Activated naive CD4-positive, alpha-beta T cell treated with anti-CD3 and anti-CD28 coated beads, Interleukin-2, amount 50 U/mL, for 24 hours (primary cell): ENCODE measurements around the gene PARG.
"Not testable (repeated sequence)": the region's sequence is repeated elsewhere in the genome, so short reads cannot be mapped to it uniquely, and the experiment has no call there.

Experiments
- H3K27ac Mint-ChIP-seq: one replicate; pipeline ENCODE4 v1.8.0; 2021; ENCODE audit warnings: mild to moderate bottlenecking, mixed read lengths
- H3K27me3 Mint-ChIP-seq: one replicate; pipeline ENCODE4 v1.8.0; 2021; ENCODE audit warnings: mixed read lengths
- H3K36me3 Mint-ChIP-seq: one replicate; pipeline ENCODE4 v1.8.0; 2021; ENCODE audit warnings: mixed read lengths
- H3K4me1 Mint-ChIP-seq: one replicate; pipeline ENCODE4 v1.8.0; 2021; ENCODE audit warnings: mixed read lengths
- H3K4me3 Mint-ChIP-seq: one replicate; pipeline ENCODE4 v1.8.0; 2021; ENCODE audit warnings: mild to moderate bottlenecking, mixed read lengths
- H3K9me3 Mint-ChIP-seq: one replicate; pipeline ENCODE4 v1.8.0; 2021; ENCODE audit warnings: mixed read lengths

Gene PARG

DNA sequence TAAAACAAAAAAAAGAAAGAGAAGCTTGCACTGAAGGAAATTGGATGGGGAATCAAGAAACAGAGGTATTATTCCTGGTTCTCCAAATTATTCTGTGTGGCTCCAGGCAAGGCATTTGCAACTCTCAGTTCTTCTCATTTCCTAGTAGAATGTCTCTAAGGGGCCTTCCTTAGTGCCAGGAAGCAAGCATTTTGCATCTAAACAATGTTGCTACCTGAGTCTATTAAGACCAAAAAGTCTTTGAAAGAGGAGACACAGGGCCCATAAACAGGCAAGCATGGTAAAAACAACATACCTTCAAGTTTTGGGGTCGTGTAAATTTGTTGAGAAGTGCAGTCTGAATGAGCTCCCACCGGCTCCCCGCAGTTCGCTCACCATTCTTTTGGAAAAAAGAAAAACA lies 19.8 kb downstream of the PARG start:
- H3K27me3 Mint-ChIP-seq, H3K4me3 Mint-ChIP-seq, H3K27ac Mint-ChIP-seq, H3K4me1 Mint-ChIP-seq, H3K36me3 Mint-ChIP-seq, H3K9me3 Mint-ChIP-seq: not testable (repeated sequence)

DNA sequence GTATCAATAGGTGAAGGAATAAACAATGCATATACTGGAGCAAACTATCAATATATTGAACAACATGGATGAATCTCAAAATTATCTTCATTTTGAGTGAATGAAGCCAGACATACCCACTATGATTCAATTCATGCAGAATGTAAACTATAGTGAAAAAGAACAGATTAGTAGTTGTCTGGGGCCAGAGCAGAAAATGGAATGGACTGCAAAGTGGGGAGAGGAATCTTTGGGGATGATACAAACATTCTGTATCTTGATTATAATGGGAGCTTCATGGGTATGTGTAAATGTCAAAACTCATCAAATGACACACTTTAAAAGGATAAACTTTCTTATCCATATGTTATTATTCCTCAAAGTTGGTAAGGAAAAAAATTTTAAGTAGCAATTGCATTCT lies 23.9 kb downstream of the PARG start:
- H3K4me1 Mint-ChIP-seq, H3K27ac Mint-ChIP-seq, H3K9me3 Mint-ChIP-seq, H3K27me3 Mint-ChIP-seq, H3K36me3 Mint-ChIP-seq, H3K4me3 Mint-ChIP-seq: not testable (repeated sequence)

DNA sequence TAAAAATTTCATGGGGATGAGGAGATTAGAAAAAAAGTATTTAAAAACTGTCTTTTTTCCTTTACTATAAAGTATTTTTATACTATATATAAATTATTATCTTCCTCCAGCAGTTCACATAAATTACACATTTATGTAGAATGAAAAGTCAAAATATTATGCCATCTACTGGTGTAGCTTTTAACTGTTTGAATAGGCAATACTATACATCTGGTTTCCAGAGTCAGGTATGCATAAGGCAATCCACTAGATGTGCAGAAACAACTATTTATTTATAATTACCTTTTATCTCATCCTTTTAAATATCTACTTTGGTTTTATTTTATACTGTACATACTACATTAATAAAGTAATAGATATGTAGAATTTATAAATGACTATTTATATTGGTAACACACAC lies 25.4 kb downstream of the PARG start:
- H3K36me3 Mint-ChIP-seq, H3K9me3 Mint-ChIP-seq, H3K4me3 Mint-ChIP-seq, H3K27ac Mint-ChIP-seq, H3K27me3 Mint-ChIP-seq, H3K4me1 Mint-ChIP-seq: not testable (repeated sequence)

DNA sequence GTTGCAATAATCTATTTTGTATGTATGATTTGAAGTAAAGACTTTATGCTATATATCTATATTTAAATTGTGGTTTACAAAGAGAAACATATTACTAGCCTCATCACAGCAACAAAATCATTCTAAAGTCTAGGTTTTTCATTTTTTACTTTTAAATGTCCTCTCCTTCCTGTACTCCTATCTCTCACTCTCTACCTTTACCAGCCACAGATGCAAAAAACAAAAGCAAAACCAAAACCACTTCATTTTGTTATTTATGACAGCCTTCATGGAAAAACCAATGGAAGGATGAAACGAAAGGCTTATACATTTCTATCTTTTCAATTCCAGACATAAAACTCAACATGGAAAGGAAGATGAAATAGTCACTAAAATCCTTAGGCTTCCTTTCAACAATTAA lies 31.5 kb downstream of the PARG start:
- not testable (repeated sequence) for H3K4me3 Mint-ChIP-seq, H3K27me3 Mint-ChIP-seq, H3K4me1 Mint-ChIP-seq, H3K27ac Mint-ChIP-seq, H3K9me3 Mint-ChIP-seq
- peaks cover 15% of the 10 kb centered on the region for H3K36me3 Mint-ChIP-seq

DNA sequence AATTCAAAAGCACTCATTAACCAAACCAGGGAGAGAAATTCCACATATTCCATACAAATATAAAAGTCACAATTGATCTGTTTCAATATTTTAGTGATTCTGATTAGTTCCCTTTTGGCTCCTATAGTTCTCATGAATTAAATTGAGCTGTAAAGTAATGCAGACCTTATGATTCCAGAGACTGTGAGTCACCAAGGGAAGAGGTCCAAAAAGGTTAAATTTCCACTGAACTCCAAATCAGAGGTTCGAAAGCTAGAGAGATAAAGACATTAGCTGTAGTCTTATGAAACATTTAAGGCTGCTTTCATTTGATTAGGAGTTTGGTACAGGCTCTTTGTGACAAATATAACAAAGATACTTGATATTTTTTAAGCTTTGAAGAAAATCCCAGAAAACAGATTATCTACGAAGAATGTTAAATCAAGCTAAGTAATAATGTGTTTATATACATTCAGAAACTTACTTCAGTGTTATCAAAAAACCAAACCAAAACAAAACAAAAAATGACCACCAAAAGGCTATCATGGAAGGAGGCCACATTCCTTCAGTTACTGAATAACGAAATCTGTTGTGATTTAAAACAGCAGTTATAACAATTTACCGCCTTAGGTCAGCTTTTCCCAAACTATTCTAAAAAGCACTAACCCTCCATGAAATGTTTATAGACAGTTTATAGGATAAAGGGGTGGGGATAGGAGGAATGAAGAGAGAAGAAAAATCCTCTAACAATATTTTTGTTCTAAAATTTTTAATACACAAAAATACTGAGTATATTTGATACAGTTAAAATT lies 33.3 kb downstream of the PARG start:
- not testable (repeated sequence) for H3K9me3 Mint-ChIP-seq, H3K27ac Mint-ChIP-seq

DNA sequence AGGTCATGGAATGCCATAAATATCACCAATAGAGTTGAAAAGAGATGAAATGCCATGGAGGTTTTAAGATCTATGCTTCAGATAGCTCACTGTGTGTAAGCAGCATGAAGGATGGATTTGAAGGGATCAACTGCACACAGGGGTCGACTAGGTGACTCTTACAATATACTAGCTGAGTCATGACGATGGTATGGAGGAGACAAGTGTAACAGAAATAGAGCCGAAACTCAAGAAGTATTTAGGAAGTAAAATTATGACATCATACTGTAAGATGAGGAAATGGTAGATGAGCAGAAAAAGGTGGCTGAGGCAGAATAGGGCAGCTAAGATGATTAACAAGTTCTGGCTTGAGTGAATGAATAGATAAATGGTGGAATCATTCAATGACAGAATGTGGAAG lies 38.0 kb downstream of the PARG start:
- not testable (repeated sequence) for H3K27ac Mint-ChIP-seq, H3K4me1 Mint-ChIP-seq, H3K27me3 Mint-ChIP-seq, H3K4me3 Mint-ChIP-seq, H3K9me3 Mint-ChIP-seq
- H3K36me3 Mint-ChIP-seq = peaks cover 17% of the 10 kb centered on the region

More for the DNA sequence above, 33.3 kb downstream of the PARG start:
- peaks cover 18% of the 10 kb centered on the region for H3K36me3 Mint-ChIP-seq
- not testable (repeated sequence) for H3K4me1 Mint-ChIP-seq, H3K4me3 Mint-ChIP-seq, H3K27me3 Mint-ChIP-seq

DNA sequence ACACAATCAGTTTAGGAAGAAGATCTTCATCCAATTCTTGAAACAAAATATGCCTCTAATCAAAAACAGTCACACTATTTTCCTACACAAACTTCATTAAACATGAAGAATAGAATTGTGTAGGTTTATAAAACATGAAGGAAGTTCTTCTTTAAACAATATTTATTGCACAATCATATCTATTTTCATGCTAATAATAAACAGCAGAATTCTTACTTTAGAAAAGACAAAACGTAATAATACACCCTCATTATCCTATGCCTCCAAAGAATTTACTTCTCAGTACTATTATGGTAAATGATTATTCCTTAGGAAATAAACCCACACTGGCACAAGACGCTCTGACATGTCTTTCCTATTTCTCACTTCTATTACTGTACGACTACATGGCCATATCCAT lies 41.4 kb downstream of the PARG start:
- H3K9me3 Mint-ChIP-seq, H3K27me3 Mint-ChIP-seq, H3K4me1 Mint-ChIP-seq, H3K4me3 Mint-ChIP-seq, H3K27ac Mint-ChIP-seq: not testable (repeated sequence)
- H3K36me3 Mint-ChIP-seq = peaks cover 14% of the 10 kb centered on the region

DNA sequence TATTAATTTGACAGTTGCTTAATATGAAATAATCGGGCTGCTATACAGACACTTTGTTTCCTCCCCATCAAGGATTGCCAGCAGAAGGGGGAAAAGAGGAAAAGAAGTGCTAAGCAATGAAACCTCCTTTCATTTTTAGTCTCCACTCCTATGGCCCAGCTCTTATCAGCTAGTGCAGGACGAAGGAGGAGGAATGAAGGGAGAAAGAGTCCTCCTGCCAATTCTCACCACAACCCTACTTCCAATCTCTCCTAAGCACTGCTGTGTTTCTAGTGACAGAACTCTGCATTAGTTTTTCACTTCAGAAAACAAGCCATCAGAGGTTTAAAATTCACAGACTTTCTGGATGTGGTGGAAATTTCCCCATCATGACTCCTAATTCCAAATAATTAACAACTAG lies 41.8 kb downstream of the PARG start:
- H3K36me3 Mint-ChIP-seq = peaks cover 13% of the 10 kb centered on the region
- not testable (repeated sequence) for H3K9me3 Mint-ChIP-seq, H3K4me3 Mint-ChIP-seq

DNA sequence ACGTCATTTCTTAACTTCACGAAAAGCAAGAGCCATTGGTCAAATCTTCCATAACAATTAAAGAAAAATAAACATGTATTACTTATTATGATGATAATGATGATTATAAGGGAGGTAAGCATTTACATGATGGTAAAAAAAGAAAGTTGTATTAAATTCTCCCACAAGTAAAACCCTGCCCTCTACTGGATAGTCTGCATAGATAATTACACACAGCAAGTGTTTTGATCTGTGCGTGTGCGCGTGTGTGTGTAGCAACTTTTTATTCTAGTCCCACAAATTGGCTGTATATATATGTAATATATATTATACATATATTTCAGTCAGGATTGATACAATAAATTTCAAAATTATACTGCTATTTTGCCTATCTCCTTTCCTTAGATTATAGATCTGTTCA lies 51.8 kb downstream of the PARG start:
- H3K4me1 Mint-ChIP-seq, H3K27me3 Mint-ChIP-seq, H3K9me3 Mint-ChIP-seq, H3K27ac Mint-ChIP-seq, H3K4me3 Mint-ChIP-seq, H3K36me3 Mint-ChIP-seq: not testable (repeated sequence)

More for the DNA sequence above, 41.8 kb downstream of the PARG start:
- not testable (repeated sequence) for H3K27ac Mint-ChIP-seq, H3K27me3 Mint-ChIP-seq, H3K4me1 Mint-ChIP-seq

DNA sequence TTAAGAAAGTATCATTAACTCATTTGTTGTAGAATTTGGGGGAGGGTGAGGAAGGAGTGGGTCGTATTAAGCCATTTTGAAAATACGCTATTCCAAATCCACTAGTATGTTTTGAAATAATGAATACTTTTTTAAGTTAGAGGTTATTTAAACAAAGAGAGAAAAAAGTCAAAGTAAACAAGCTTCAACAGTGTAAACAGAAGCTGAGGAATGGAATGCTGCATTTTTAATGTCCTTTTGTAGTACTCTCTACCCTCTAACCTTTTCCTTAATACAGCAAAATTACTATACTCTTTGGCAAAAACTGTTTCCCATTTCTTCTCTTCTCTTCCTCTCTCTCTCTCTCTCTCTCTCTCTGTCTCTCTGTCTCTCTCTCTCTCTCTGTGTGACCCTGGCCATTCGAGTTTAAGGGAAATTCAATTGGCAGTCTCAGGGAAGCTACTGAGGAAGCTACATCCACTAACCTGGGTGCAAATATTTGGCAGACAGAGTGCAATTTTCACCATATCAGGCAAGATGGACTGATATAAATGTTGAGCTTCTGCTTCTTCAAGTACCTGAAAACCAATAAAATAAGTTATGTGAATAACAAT lies 57.0 kb downstream of the PARG start:
- H3K27ac Mint-ChIP-seq, H3K4me3 Mint-ChIP-seq, H3K9me3 Mint-ChIP-seq, H3K27me3 Mint-ChIP-seq, H3K4me1 Mint-ChIP-seq, H3K36me3 Mint-ChIP-seq: not testable (repeated sequence)

DNA sequence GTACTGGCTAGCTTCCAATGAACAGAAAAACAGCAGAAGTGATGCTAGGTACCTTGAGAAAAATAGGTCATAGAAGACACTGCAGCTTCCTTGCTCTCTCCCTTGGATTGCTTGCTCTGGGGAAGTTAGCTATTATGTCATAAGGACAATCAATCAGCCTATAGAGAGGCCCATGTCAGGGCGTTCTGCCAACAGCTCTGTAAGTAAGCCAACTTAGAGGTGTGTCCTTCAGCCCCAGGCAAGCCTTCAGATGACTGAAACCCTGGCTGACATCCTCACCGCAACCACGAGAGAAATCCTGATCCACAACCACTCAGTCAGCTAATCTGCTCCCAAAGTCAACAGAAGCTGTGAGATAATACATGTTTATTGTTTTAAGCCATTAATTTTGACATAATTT lies 58.0 kb downstream of the PARG start:
- not testable (repeated sequence) for H3K27ac Mint-ChIP-seq, H3K4me1 Mint-ChIP-seq, H3K27me3 Mint-ChIP-seq, H3K4me3 Mint-ChIP-seq, H3K36me3 Mint-ChIP-seq, H3K9me3 Mint-ChIP-seq

DNA sequence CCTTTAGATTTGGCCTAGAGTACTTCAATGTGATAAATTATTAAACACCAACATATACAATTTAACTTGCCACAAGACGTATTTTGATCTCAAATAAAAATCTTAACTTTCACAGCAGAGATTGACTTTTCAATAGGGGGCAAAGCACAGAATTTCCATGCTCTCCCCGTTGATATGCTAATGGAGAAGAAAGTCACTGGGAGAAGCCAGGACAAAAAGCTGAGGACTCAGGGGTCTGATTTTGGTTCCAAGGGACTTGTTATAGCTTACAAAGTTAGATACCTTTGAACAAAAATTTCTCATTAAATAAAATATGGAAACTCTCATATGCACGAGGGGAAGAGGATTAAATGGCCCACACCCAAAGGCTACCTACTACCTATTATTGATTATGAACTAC lies 59.5 kb downstream of the PARG start:
- H3K27me3 Mint-ChIP-seq, H3K27ac Mint-ChIP-seq, H3K36me3 Mint-ChIP-seq, H3K4me3 Mint-ChIP-seq, H3K9me3 Mint-ChIP-seq, H3K4me1 Mint-ChIP-seq: not testable (repeated sequence)

DNA sequence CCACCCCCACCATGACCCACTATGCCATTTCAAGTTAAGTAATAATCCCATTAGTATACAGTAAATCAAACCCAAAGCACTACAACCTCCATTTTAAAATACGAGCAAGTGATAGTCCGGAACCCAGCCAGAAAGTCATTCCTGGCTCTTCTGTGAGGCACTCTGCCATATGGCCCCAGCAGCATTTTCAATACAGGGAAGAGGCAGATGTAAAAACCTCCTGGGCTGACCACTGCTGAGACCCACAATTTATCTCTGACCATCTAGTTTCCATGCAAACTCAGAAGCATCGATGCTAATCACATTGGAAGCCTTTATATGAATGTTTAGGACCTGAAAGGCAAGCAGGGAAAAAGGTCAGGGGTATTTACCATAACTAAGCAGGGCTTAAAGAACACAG lies 69.1 kb downstream of the PARG start:
- H3K27ac Mint-ChIP-seq, H3K9me3 Mint-ChIP-seq, H3K4me3 Mint-ChIP-seq, H3K36me3 Mint-ChIP-seq, H3K27me3 Mint-ChIP-seq, H3K4me1 Mint-ChIP-seq: not testable (repeated sequence)

DNA sequence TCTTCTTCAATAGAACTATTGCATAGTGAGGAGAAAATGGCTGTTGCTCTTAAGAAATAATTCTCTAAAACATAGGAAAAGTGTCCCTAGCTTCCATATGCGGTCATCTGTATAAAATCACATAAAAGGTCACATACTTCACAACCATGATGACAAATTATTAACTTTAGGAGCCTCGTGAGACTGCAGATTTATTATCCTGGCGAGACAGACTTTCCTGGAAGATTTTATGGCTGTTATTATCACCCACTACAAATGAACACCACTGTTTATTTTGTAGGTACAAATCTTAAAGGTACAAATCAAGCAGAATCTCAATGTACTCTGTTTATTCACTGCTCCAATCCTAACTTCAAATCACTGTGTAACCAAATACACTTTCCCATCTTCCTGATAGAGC lies 70.4 kb downstream of the PARG start:
- H3K4me3 Mint-ChIP-seq, H3K36me3 Mint-ChIP-seq, H3K27ac Mint-ChIP-seq, H3K9me3 Mint-ChIP-seq, H3K27me3 Mint-ChIP-seq, H3K4me1 Mint-ChIP-seq: not testable (repeated sequence)

DNA sequence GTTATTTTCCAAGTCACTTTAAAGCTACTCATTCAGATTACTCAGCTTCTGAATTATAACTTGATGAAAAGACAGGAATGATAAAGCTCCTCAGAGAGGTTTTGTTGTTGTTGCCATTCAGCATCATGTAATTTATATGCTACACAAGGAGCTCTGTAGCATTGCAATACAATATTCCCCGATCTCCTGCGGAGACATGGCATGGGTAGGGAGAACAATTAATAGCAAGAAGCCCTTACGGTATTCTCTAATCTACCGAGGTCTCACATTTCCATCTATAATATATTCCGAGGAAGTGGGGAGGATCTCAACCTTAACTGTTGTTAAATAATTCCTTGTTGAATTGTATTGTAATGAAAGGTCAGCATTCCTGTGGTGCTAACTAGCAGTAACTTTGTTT lies 81.9 kb downstream of the PARG start:
- not testable (repeated sequence) for H3K36me3 Mint-ChIP-seq, H3K27ac Mint-ChIP-seq, H3K9me3 Mint-ChIP-seq, H3K4me3 Mint-ChIP-seq, H3K27me3 Mint-ChIP-seq, H3K4me1 Mint-ChIP-seq

DNA sequence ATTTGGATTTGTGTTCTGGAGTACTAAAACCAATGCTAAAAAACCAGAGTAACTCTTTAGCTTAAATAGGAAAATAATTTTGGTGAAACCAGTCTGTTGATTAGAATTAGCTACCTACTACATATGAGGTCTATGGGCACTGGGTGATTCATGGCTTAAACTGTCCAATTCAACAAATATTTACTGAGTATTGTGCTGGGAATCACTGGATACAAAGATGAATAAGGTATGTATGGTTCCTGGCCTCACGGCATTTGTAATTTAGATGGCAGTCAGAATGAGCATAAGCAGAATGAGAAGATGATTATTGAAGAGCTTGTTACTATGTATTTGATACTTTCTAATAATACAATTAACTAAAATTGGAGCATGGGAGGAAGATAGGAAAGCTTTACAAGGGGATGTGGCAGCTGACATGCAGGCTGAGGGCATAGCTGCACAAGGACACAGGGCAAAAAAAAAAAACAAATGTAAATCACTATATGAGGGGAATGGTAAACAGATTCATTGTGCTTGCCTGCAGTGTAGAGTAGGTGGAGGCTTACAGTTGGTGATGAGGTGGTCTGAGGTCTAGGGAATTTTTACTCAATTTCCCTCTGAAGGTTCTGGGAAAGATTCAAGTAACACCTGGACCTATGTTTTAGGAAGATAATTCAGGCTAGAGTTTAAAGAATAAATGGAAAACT lies 83.0 kb downstream of the PARG start:
- H3K4me1 Mint-ChIP-seq, H3K27me3 Mint-ChIP-seq, H3K9me3 Mint-ChIP-seq, H3K36me3 Mint-ChIP-seq, H3K27ac Mint-ChIP-seq, H3K4me3 Mint-ChIP-seq: not testable (repeated sequence)

DNA sequence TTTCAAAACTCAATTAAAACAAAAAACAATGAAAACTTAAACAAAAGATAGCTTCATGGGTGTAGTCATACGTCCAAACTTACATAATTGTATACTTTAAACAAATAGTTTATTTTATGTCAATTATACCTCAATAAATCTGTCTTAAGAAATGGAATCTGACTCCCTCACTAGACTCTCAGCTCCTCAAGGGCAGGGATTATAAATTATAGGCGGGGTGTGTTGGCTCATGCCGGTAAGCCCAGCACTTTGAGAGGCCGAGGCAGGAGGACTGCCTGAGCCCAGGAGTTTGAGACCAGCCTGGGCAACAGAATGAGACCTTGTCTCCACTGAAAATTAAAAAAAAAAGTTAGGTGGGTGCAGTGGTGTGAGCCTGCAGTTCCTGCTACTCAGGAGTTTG lies 92.3 kb downstream of the PARG start:
- H3K36me3 Mint-ChIP-seq, H3K9me3 Mint-ChIP-seq, H3K27me3 Mint-ChIP-seq, H3K4me3 Mint-ChIP-seq, H3K4me1 Mint-ChIP-seq, H3K27ac Mint-ChIP-seq: not testable (repeated sequence)
